H1 (cell line): ENCODE data around the gene RIN3. TPM values are rescaled to one million over a fixed set of nuclear protein-coding genes. Genes with fewer than 3 reads are reported as not detected.

Experiments used
- CTCF ChIA-PET: fragments of 300-600 bp; sonication (Branson Sonifier 250); formaldehyde crosslinking; loops from one replicate; lab custom pipeline; 2021; ENCODE audit not compliant: partially characterized antibody; lab: Charles Lee
- POLR2A ChIA-PET: fragments of 300-600 bp; sonication (Branson Sonifier 250); formaldehyde crosslinking; loops from one replicate; lab custom pipeline; 2021; ENCODE audit warnings: inconsistent platforms; ENCODE audit not compliant: partially characterized antibody; lab: Charles Lee
- DNase-seq, 2 experiments: peaks; one replicate each; pipeline versions ENCODE4 v3.0.0 to v3.0.0-alpha.2; 2010 to 2022; ENCODE audit warnings: low spot score in 2 of 2, low read depth in 1 of 2, mixed read lengths in 1 of 2
- FAIRE-seq: peaks from 2 replicates; lab custom pipeline; 2011; peaks lifted over from hg19 to GRCh38; lab: Jason Lieb, UNC
- H2AFZ ChIP-seq: 2 replicates; pipeline ENCODE4 v1.8.1; 2012; ENCODE audit warnings: low read length, inconsistent platforms
- H2AK5ac ChIP-seq: 2 replicates; pipeline ENCODE4 v1.6.1; 2013; ENCODE audit warnings: low read depth, low read length
- H2BK120ac ChIP-seq: replicated peaks from 2 replicates; pipeline ENCODE3; 2013; ENCODE audit warnings: low read depth, low read length, inconsistent platforms
- H2BK12ac ChIP-seq: 2 replicates; pipeline ENCODE4 v1.6.1; 2013; ENCODE audit warnings: low read depth, low read length
- H2BK15ac ChIP-seq: 2 replicates; pipeline ENCODE4 v1.6.1; 2013; ENCODE audit warnings: low read length
- H2BK20ac ChIP-seq: 2 replicates; pipeline ENCODE4 v1.6.1; 2013; ENCODE audit warnings: low read length
- H2BK5ac ChIP-seq: 2 replicates; pipeline ENCODE4 v1.6.1; 2013; ENCODE audit warnings: low read depth, low read length
- H3K14ac ChIP-seq: 2 replicates; pipeline ENCODE4 v1.6.1; 2013; ENCODE audit warnings: inconsistent platforms; ENCODE audit not compliant: insufficient read length
- H3K18ac ChIP-seq: 2 replicates; pipeline ENCODE4 v1.6.1; 2013; ENCODE audit warnings: low read length; ENCODE audit errors: extremely low read depth
- H3K23ac ChIP-seq: 2 replicates; pipeline ENCODE4 v1.6.1; 2013; ENCODE audit warnings: inconsistent platforms; ENCODE audit not compliant: insufficient read length
- H3K23me2 ChIP-seq: 2 replicates; pipeline ENCODE4 v1.6.1; 2013; ENCODE audit warnings: low read depth, low read length
- H3K27ac ChIP-seq: 2 replicates; pipeline ENCODE4 v1.6.1; 2011; ENCODE audit warnings: low read depth, low read length, inconsistent platforms
- H3K27me3 ChIP-seq, 4 experiments: replicated peaks in 1 of 4; 1 replicate in 1 of 4; 2 replicates in 3 of 4; pipeline versions ENCODE4 v1.6.1 to v1.8.1; 2011 to 2013; ENCODE audit warnings: low read length in 3 of 4, mild to moderate bottlenecking in 3 of 4, inconsistent platforms in 2 of 4, mixed read lengths in 2 of 4, moderate library complexity in 1 of 4; ENCODE audit not compliant: control insufficient read depth in 3 of 4, insufficient read depth in 3 of 4; ENCODE audit errors: extremely low read depth in 1 of 4
- H3K36me3 ChIP-seq, 4 experiments: 2 replicates each; pipeline versions ENCODE4 v1.6.1 to v1.8.1; 2011 to 2013; ENCODE audit warnings: mild to moderate bottlenecking in 4 of 4, low read length in 3 of 4, moderate library complexity in 2 of 4, control low read depth in 1 of 4, inconsistent platforms in 1 of 4; ENCODE audit not compliant: insufficient read depth in 4 of 4, control insufficient read depth in 2 of 4
- H3K4ac ChIP-seq: replicated peaks from 2 replicates; pipeline ENCODE3; 2013; ENCODE audit warnings: low read length, low read depth, mixed read lengths, inconsistent platforms; ENCODE audit not compliant: insufficient read length
- H3K4me1 ChIP-seq, 4 experiments: replicated peaks in 1 of 4; 1 replicate in 1 of 4; 2 replicates in 3 of 4; pipeline versions ENCODE4 v1.6.1 to v1.8.1; 2011 to 2013; ENCODE audit warnings: low read length in 3 of 4, inconsistent platforms in 2 of 4, mixed read lengths in 1 of 4; ENCODE audit not compliant: insufficient read depth in 4 of 4, control insufficient read depth in 3 of 4
- H3K4me2 ChIP-seq, 2 experiments: 2 replicates each; pipeline versions ENCODE4 v1.6.1 to v1.8.1; 2011 to 2013; ENCODE audit warnings: low read depth in 2 of 2, low read length in 2 of 2, control low read depth in 1 of 2, inconsistent platforms in 1 of 2, mild to moderate bottlenecking in 1 of 2; ENCODE audit not compliant: insufficient read depth in 1 of 2
- H3K4me3 ChIP-seq, 4 experiments: fragments of 200-600, 300-600 bp in 1 of 4; sonication (generic), shearing (Covaris generic), sonication (Bioruptor Twin) in 1 of 4; 2 replicates each; pipeline versions ENCODE4 v1.5.1 to v1.8.1; 2011 to 2016; ENCODE audit warnings: low read length in 4 of 4, low read depth in 3 of 4, control low read depth in 2 of 4, inconsistent platforms in 2 of 4, mild to moderate bottlenecking in 2 of 4, mixed read lengths in 1 of 4, moderate library complexity in 1 of 4; ENCODE audit not compliant: insufficient read depth in 2 of 4; ENCODE audit errors: extremely low read depth in 1 of 4
- H3K56ac ChIP-seq: replicated peaks from 2 replicates; pipeline ENCODE3; 2013; ENCODE audit warnings: low read depth, mild to moderate bottlenecking, mixed read lengths, low read length, inconsistent platforms; ENCODE audit not compliant: insufficient read length
- H3K79me1 ChIP-seq: 2 replicates; pipeline ENCODE4 v1.6.1; 2013; ENCODE audit warnings: low read depth, low read length, control low read depth
- H3K79me2 ChIP-seq, 2 experiments: 2 replicates each; pipeline versions ENCODE4 v1.6.1 to v1.8.1; 2012 to 2013; ENCODE audit warnings: low read length in 2 of 2, mild to moderate bottlenecking in 2 of 2, inconsistent platforms in 1 of 2; ENCODE audit not compliant: insufficient read depth in 2 of 2, control insufficient read depth in 1 of 2
- H3K9ac ChIP-seq, 4 experiments: replicated peaks in 1 of 4; 1 replicate in 1 of 4; 2 replicates in 3 of 4; pipeline versions ENCODE4 v1.6.1 to v1.8.1; 2011 to 2013; ENCODE audit warnings: low read depth in 3 of 4, low read length in 3 of 4, control low read depth in 2 of 4, mild to moderate bottlenecking in 2 of 4, moderate library complexity in 2 of 4, inconsistent platforms in 1 of 4; ENCODE audit errors: extremely low read depth in 1 of 4
- H3K9me3 ChIP-seq, 2 experiments: 2 replicates each; pipeline versions ENCODE4 v1.6.1 to v1.8.1; 2012 to 2013; ENCODE audit warnings: mild to moderate bottlenecking in 2 of 2, moderate library complexity in 2 of 2, control low read depth in 1 of 2, inconsistent platforms in 1 of 2, low read depth in 1 of 2, low read length in 1 of 2, mixed read lengths in 1 of 2; ENCODE audit not compliant: insufficient read depth in 2 of 2
- H4K20me1 ChIP-seq, 2 experiments: replicated peaks in 1 of 2; 2 replicates each; pipeline versions ENCODE3 to v1.8.1; 2011 to 2013; ENCODE audit warnings: inconsistent platforms in 2 of 2, low read length in 2 of 2, mild to moderate bottlenecking in 1 of 2; ENCODE audit not compliant: insufficient read depth in 2 of 2, control insufficient read depth in 1 of 2
- H4K5ac ChIP-seq: 2 replicates; pipeline ENCODE4 v1.6.1; 2013; ENCODE audit warnings: low read length, low read depth, mixed read lengths, inconsistent platforms; ENCODE audit not compliant: insufficient read length
- H4K8ac ChIP-seq: 2 replicates; pipeline ENCODE4 v1.8.0; 2013; ENCODE audit warnings: mild to moderate bottlenecking, moderate library complexity, low read length, inconsistent platforms; ENCODE audit not compliant: insufficient read depth; ENCODE audit errors: extremely low read depth
- H4K91ac ChIP-seq: replicated peaks from 2 replicates; pipeline ENCODE3; 2013; ENCODE audit warnings: low read length, mixed read lengths, inconsistent platforms; ENCODE audit not compliant: insufficient read length
- CBX5 ChIP-seq: fragments of 300-800, 300-1000 bp; sonication (generic); IDR thresholded peaks from 2 replicates; pipeline ENCODE4 v1.7.1; 2016; ENCODE audit warnings: antibody characterized with exemption, low read length, low read depth
- RFX5 ChIP-seq: IDR thresholded peaks from 2 replicates; pipeline ENCODE4 v1.6.1; 2011; ENCODE audit warnings: low read depth, low read length, improper control_type of control experiment, borderline replicate concordance
- SIRT6 ChIP-seq: IDR thresholded peaks from one replicate; pipeline ENCODE4 v1.7.1; 2012; ENCODE audit warnings: low read length, inconsistent platforms
- WGBS, 2 experiments: shearing (Covaris generic) in 1 of 2; methylation state at CpG; one replicate each; pipeline versions ENCODE4 v1.1.6 to v1.1.7; 2013 to 2015; ENCODE audit warnings: low lambda C conversion rate in 2 of 2, mixed read lengths in 2 of 2, inconsistent platforms in 1 of 2, low coverage in 1 of 2, missing lambda C conversion rate in 1 of 2; ENCODE audit not compliant: insufficient replicate concordance in 2 of 2, insufficient coverage in 1 of 2, insufficient read length in 1 of 2; ENCODE audit errors: extremely low coverage in 1 of 2, missing lambda C conversion rate in 1 of 2; 5-methylcytosine and 5-hydroxymethylcytosine counted together
- polyA plus RNA-seq, 7 experiments: library from polyadenylated mRNA; depleted of rRNA in 3 of 7; stranded (reverse) in 5 of 7; unstranded in 2 of 7; fragments of >200 nt in 5 of 7; fragments of 200-250 nt in 2 of 7; gene quantifications; 1 replicate in 5 of 7; 2 replicates in 1 of 7; 4 replicates in 1 of 7; pipeline versions ENCODE4 v1.2.1 to v1.2.3, GENCODE V29; 2011 to 2013; ENCODE audit warnings: missing spikeins in 2 of 7, mixed read lengths in 2 of 7
- total RNA-seq: library from RNA; stranded (reverse); fragmentation: NEBNext Ultra II Directional; extraction: Animal tissue kit (Norgen Biotek cat#: 25700); gene quantifications from 2 replicates; pipeline ENCODE4 v1.2.1, GENCODE V29; 2021

RIN3 gene
- total and polyA plus RNA-seq, 2 of the 8 experiments (the other 6 are each of a cell fraction or from before 2014, with no cell fraction given): 0.59 to 1.5 TPM

DNA sequence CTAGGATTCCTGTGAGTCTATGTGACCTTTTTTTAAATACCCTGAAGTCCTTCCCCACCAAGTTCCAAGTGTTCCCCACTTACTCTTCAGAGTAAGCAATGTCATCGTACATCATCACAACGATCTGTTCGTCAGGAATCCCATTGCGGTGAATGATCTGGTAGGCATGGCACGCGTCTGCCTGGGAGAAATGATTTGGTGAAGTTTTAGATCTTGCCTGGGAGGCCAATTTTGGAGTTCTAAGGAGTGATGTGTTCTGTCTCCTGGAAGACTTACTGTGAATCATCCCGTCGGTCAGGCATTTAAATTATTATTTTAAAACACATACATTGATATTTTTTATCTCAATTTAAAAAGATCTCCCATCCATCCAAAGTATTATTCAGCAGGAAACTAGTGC is 205.1 kb downstream of the RIN3 start:
- Histone ChIP-seq H3K4me2 (no peak overlapping the region), H3K4me3 (no peak overlapping the region), H4K8ac (no peak overlapping the region), H2AK5ac (no peak overlapping the region), H4K5ac (no peak overlapping the region), H3K56ac (no peak overlapping the region), H2BK120ac (no peak overlapping the region), H3K9me3 (no peaks in the 10 kb centered on the region), H3K14ac (no peak overlapping the region), H3K79me1 (no peaks in the 10 kb centered on the region), H2BK15ac (no peak overlapping the region), H3K4me1 (no peaks in the 10 kb centered on the region), H3K23ac (no peak overlapping the region)
- WGBS, 2 experiments: 90% methylated on average over 8 of the region's 8 CpGs; no CpG with 5 or more reads in 1 of the 2 experiments
- FAIRE-seq (no peak), DNase-seq (no peak)
- TF ChIP-seq CBX5 (no peak), RFX5 (no peak), SIRT6 (no peak)
- TF ChIP-seq, all 59 proteins: peak for 0
- Histone ChIP-seq H3K4ac (no peak overlapping the region), H2AFZ (no peak overlapping the region), H4K91ac (no peak overlapping the region), H3K79me2 (no peaks in the 10 kb centered on the region), H3K18ac (no peak overlapping the region), H4K20me1 (peaks cover 0 to 2% of the 10 kb centered on the region in 2 experiments), H3K27me3 (no peaks in the 10 kb centered on the region; a peak in 1 of 7 replicates), H3K27ac (no peak overlapping the region), H3K36me3 (peaks cover 0 to 3% (median 0%) of the 10 kb centered on the region in 4 experiments; a peak in 2 of 8 replicates), H2BK12ac (no peak overlapping the region), H3K9ac (no peak overlapping the region), H3K23me2 (no peaks in the 10 kb centered on the region), H2BK5ac (no peak overlapping the region), H2BK20ac (no peak overlapping the region)
- ChIA-PET POLR2A (no interaction called here), CTCF (interaction anchor here (1.0 to 3.1 kb wide), 4 partner anchors 32 to 65 kb away, joined by 3 to 13 read pairs (median 4); no protein-coding TSS in a partner anchor)
